Subcutaneous adipose tissue (tissue), 4 donors: ENCODE measurements around the gene TRNAU1AP. TPM values are rescaled to one million over a fixed set of nuclear protein-coding genes. Genes with fewer than 3 reads are reported as not detected.

ENCODE experiments used
- CTCF ChIP-seq: fragments of 450-650 bp; IDR thresholded peaks from one replicate; pipeline ENCODE4 v1.5.1; 2016; ENCODE audit warnings: low read depth, mild to moderate bottlenecking, control low read depth, antibody characterized with exemption, moderate library complexity
- total RNA-seq, 4 donors: library from RNA; depleted of rRNA; stranded (reverse); fragments of >200 nt; gene quantifications; one replicate each; pipeline ENCODE4 v1.1.0, GENCODE V29; 2016

Gene TRNAU1AP
- 10 to 100 TPM; 20.5 to 27.2 (median 26.5) TPM for total RNA-seq

DNA sequence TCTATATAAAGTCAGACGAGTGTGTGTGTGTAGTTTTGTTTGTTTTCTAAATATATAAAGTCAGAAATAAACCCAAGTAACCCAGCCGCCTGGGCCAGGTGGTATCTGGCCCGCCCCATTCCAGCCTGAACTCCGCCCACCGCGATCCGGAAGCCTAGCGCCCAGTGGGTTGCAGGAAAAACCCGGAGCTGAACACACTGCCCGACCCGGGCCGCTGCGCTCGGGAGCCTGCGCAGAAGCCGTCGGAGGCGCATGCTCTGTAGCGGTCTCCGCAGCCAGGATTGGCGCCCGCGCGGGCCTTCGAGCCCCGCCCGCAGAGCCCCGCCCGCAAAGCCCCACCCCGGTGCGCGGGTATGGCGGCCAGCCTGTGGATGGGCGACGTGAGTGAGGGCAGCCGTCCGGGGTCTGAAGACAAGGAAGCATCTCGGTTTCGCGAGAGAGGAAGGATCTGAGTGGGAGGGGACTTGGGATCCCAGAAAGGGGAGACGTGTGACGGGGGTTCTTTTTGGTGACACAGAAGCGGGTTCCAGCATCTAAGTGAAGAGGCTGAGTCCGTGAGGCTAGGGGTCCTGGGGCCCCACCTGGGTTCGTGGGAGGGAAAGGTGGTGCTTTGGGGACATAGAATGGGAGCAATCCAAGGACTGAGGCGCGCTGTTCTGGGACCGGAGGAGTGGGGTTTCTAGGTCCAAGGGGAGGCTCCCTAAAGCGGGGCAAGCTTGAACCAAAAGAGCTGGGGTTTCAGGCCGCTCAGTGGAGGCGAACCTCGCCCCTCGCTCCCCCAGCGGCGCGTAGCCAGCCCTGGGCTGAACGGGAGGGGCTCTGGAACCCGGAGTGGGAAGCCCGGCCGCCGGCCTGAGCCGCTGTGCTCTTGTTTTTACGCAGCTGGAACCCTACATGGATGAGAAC lies at the start of gene TRNAU1AP:
TSS of gene TRNAU1AP (plus strand) at position 328 of the 906 bp plus-strand sequence. CDS start at position 354, 26 bp downstream.
- TF ChIP-seq CTCF: no peak

DNA sequence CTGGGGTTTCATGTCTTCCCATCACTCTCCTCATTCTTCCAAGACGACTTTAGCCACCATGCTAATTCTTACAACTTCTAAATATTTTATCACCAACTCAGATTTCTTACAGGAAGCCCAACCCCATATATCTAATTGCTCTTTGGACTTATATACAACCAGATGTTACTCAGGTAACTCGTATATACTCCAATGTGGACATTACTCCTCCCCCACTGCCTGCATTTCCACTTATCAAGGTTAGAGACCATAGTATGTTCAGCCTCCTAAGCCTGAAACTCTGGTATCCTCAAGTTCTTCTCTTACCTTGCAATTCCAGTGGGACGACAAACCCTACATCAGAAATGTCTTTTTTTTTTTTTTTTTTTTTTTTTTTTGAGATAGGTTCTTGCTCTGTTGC lies 49.8 kb upstream of the TRNAU1AP start:
- TF ChIP-seq CTCF: no peak

GRCh38 chr1:28505406-28506187 lies 47.3 kb upstream of the TRNAU1AP start, which contains the start of gene RCC1:
Gene RCC1, plus strand, starts transcription at chr1:28506043. Its CDS starts 23,824 bp downstream, at chr1:28529867.
- no peak for TF ChIP-seq CTCF

- TF ChIP-seq CTCF: no peak
These were observed 46.0 kb upstream of the TRNAU1AP start for GRCh38 chr1:28506907-28507246.

DNA sequence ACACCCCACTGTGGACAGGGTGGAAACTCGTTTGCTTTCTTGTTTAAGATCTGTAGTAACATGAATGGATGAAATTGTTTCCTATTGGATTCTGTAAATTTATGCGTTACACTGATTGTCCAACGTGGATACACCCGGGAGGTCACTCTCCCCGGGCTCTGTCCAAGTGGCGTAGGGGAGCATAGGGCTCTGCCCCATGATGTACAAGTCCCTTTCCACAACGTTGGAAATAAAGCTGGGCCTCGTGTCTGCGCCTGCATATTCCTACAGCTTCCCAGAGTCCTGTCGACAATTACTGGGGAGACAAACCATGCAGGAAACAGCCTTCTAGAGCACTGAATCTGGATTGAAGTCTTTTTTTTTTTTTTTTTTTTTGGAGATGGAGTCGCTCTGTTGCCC lies 45.6 kb upstream of the TRNAU1AP start:
- TF ChIP-seq CTCF: no peak

- no peak for TF ChIP-seq CTCF
These were observed 45.0 kb upstream of the TRNAU1AP start for GRCh38 chr1:28507646-28508434.

DNA sequence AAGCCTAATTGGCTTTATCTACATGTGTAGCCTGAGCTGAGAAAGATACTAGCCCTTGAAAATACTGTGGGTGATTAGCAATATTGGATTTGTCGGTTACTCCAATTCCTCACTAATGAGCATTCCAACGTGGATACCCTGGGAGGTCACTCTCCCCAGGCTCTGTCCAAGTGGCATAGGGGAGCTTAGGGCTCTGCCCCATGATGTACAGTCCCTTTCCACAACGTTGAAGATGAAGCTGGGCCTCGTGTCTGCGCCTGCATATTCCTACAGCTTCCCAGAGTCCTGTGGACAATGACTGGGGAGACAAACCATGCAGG lies 44.5 kb upstream of the TRNAU1AP start:
- TF ChIP-seq CTCF: no peak
